Caki2 (cell line): Measurements from ENCODE around the gene CLEC18A. TPM values are rescaled to one million over a fixed set of nuclear protein-coding genes. Genes with fewer than 3 reads are reported as not detected.
"Not testable (repeated sequence)": the region's sequence is repeated elsewhere in the genome, so short reads cannot be mapped to it uniquely, and the experiment has no call there.

ENCODE experiments used
- DNase-seq: peaks from one replicate; pipeline ENCODE4 v3.0.0-alpha.2; 2015; ENCODE audit warnings: low read depth
- in situ Hi-C: cut with HindIII; loops from 2 replicates; pipeline ENCODE4 v1.10.0; 2016; ENCODE audit warnings: low sequenced_read_pairs, low pct_unique_long_range_greater_than_20kb, mixed read lengths
- total RNA-seq: library from RNA; depleted of rRNA; stranded (reverse); fragments of >200 nt; shearing (Covaris generic); gene quantifications from 2 replicates; pipeline ENCODE4 v1.2.3, GENCODE V29; 2014; ENCODE audit warnings: low replicate concordance; rRNA removed

Gene CLEC18A
- not detected in 2 replicates for total RNA-seq

DNA sequence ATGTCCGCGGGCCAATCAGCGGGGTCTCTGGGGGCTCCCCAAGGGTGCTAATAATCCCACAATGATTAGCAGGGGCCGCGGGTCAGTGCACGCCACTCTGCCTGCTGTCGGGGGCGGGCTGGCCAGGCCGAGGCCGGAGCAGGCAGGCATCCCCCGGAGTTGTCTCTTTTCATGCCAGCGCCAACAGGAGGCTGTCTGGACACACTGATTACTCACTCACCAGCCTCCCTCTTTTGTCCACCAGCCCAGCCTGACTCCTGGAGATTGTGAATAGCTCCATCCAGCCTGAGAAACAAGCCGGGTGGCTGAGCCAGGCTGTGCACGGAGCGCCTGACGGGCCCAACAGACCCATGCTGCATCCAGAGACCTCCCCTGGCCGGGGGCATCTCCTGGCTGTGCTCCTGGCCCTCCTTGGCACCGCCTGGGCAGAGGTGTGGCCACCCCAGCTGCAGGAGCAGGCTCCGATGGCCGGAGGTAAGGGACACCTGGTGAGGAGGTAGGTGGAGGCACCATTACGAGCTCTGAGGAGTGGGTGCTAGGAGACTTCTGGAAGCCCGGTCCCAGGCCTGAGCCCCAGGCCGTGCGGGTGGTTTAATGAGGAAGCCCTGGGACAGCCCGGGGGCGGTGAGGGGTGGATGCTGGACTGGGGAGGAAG lies at the start of gene CLEC18A:
TSS of gene CLEC18A (plus strand) at position 318 of the 655 bp plus-strand sequence. CDS start at position 351, 33 bp downstream.
- in situ Hi-C loops, DNase-seq: not testable (repeated sequence)

DNA sequence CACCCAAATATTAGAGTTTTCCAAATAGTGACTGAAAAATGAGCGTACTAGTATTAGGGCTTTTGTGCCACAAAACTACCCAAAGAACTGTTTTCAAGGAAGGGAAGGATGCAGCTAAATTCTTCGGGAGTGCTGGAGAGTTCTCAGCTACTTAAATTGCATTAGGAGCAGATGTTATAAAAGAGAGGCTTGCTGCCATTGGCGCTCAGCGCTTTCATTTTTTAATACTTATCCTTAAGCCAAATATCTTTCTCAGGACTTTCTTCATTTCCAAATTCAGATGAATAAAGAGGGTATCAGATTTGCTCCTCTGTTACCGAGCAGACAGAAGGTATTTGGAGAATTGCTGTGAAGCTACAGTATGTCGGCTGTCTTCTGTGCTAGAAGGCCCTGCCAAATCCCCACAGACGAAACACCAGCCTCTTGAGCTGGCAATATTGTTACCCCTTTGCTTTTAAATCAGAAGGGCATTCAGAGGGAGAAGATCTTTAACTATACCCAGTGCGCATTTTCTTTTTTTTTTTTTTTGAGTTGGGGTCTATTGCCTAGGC lies 47.2 kb upstream of the CLEC18A start:
- in situ Hi-C loops: no loop called here

GRCh38 chr16:69904495-69905170 lies 46.5 kb upstream of the CLEC18A start:
- in situ Hi-C loops: no loop called here
- DNase-seq: no peak

More for the DNA sequence above, 47.2 kb upstream of the CLEC18A start:
- no peak for DNase-seq

DNA sequence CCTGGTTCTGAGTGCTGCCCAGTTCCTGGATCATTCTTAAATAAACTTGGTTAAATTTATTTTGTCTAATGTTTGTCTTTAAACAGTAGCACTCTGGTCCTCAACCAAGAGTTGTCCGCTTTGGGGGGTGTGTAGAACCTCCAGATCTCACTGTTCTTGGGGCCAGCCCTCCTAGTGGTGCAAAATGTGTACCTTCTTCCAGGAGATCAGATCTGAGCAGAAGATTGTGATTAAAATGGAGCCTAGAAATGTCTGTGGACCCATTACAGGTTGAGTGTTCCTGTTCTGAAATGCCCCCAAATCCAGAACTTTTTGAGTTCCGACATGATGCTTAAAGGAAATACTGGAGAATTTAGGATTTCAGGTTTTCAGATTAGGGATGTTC lies 46.0 kb upstream of the CLEC18A start:
- in situ Hi-C loops: no loop called here
- DNase-seq: no peak

- DNase-seq: no peak
- in situ Hi-C loops: no loop called here
Observed at GRCh38 chr16:69906838-69907401, 44.2 kb upstream of the CLEC18A start.

DNA sequence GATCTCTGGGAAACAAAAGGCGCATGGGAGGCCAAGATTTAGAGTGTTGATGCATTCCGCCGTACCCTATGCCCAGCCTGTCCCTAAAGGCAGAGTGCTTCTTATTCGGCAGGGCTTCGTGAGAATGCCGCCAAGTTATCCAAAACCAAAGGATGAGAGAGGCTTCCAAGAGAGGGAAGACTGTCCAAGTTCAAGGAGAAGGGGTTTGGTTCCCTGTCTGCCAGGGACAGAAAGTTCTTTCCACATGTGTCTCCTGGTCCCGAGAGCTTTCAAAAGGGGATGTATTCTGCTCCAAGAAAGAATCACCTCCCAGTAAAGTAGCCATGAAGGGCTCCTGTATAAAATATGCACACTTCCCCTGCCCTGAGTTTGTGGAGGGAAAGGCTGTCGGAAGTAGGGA lies 42.1 kb upstream of the CLEC18A start:
- no peak for DNase-seq
- in situ Hi-C loops: no loop called here

GRCh38 chr16:69909760-69910159 lies 41.4 kb upstream of the CLEC18A start:
- DNase-seq: no peak
- in situ Hi-C loops: no loop called here

DNA sequence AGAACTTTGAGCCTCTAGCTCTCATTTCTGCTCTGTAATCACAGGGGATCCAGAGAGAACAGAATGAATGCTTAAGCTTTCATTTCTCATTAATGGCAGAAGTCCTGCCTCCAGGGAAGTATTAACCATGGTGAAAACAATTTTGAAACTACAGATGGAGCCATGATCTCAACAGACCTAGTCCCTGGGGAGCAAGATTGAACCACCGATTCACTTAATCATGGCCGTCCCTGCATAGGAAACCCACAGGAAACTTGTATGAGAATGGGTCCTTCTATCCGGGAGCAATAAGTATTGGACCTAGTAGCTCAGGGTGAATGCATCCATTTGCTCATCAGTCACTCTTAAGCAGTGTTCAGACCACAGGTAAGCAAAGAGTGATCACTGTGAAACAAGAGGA lies 40.2 kb upstream of the CLEC18A start:
- DNase-seq: no peak
- in situ Hi-C loops: no loop called here

DNA sequence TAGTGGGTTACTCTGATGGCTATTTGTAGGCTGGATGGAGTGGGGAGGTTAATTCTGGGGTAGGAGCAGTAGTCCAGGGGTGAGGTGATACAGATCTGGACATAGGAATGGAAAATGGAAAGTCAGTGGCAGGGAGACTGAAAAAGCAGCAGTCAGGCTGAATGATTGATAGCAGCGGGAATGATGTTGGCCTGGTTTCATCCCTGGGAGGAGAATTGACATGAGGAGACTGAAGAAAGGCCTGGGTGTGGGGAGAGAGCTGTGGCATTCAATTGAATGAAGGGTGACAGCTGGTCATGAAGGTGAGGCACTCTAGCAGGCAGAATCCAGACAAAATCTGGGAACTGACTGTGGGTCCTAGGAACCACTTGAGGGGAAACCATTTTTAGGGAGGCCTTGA lies 34.7 kb upstream of the CLEC18A start:
- in situ Hi-C loops: no loop called here
- DNase-seq: no peak

DNA sequence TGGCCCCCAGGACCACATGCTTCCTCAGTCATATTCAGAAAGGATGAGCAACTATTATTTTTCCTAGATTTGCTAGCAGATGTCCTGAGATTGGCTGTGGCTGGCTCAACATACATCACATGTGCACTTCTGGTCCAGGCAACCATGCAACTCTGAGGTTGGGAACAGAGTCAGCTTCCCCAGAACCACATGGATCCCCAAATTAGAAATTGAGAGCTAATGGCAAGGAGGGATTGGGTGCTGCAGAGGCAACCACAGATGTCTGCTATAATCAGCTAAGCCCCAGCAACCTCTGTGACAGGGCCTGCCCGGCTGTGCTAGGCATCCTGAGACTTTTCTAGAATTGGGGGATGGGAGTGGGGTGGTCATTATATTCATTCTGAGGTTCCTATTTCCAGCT lies 33.8 kb upstream of the CLEC18A start:
- DNase-seq: no peak

GRCh38 chr16:69917739-69918138 lies 33.4 kb upstream of the CLEC18A start:
- DNase-seq: peak; percentile 87
- in situ Hi-C loops: no loop called here

More for the DNA sequence above, 33.8 kb upstream of the CLEC18A start:
- in situ Hi-C loops: no loop called here

GRCh38 chr16:69918241-69918640 lies 32.9 kb upstream of the CLEC18A start:
- no peak for DNase-seq
- in situ Hi-C loops: no loop called here

DNA sequence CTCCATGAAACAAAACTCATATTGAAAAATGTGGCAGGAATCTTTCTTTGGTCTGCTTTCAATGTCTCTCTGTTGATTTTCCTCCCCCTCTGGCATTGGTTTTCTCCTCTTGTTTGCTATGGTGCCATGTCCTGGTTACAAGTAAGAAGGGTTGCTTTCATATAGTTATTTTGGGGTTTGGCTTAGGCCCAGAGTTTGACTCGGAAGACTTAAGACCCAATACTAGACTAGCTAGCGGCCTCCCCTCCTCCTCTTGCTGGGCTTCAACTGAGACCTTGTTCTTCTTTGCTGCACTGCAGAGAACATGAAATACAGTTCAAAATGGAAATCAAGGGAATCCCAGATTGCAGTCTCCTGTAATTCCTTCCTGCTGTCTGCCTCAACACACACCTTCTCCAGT lies 30.0 kb upstream of the CLEC18A start:
- in situ Hi-C loops: no loop called here
- no peak for DNase-seq

GRCh38 chr16:69922200-69922599 lies 28.9 kb upstream of the CLEC18A start:
- in situ Hi-C loops: no loop called here
- no peak for DNase-seq

DNA sequence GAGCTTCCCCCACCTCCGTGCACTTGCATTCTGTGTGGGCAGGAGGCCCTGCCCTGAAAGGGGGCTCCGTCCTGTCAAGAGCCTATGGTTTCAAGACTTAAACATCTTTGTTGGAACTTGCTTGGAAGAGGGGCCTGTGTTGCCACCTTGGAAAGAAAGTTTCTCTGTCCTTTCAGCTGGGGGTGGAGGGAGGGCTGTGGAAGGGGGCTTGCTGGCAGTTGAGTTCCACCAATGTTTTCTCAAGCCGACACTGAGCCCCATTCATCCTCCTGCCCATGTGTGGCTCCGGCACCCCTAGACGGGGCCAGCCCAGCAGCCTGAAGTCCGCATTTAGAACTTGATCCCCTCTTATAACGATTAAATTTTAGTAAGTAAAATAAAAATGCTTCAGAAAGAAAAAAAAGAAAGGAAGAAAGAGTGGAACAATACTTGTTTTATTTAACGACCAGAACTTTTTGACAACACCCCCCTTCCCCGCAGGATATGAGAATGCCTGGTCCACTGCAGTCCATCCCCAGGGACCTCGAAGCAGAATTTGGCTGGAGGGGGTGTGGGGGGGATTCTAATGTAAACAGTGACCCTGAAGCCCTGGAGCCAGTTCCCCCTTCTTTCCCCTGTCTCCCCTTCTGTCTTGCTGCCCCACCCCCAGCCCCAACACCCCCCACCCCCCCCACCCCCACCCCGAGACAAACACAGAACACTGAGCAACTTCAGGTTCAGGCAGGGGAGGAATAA lies 26.9 kb upstream of the CLEC18A start:
- in situ Hi-C loops: no loop called here
- no peak for DNase-seq

GRCh38 chr16:69924777-69925191 lies 26.4 kb upstream of the CLEC18A start:
- no peak for DNase-seq
- in situ Hi-C loops: no loop called here

DNA sequence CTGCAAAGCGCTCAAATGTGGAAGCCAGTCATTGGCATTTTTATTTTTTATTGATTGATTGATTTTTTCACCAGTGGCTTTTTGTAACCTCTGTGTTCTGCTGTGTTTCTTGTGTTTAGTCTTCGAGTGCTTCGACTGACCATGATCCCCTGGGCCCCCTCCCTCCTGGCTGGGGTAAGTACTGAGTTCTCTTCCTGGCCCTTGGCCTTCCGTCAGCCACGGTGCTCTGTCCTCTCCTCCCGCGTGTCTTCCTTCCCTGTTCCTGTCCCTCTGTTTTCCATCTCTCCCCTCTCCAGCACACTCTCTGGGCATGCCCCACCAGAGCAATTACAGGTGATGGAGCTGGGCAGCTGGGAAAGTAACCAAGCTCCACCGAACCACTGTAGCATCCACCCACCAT lies 25.8 kb upstream of the CLEC18A start:
- in situ Hi-C loops: no loop called here
- DNase-seq: no peak

DNA sequence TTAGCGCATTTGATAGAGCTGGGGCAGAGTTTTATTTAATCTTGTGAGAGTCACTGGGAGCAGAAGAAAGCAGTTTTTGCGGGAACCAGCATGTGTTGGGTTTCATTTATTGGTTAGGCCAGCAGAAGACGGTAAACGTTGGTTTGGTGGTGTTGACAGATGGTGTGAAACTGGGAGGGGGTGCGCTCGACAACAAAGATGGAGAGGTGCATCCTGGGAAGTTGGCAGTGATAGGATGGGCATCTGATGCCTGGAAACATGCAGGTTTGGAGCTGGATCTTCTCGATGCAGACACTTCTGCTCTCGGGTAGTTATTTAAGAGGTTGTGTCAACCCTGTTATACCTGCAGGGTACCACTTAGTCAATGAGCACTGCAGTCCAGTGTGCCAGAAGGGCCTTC lies 24.9 kb upstream of the CLEC18A start:
- no peak for DNase-seq
- in situ Hi-C loops: no loop called here
